Smooth muscle cell (in vitro differentiated cells): ENCODE data around the gene HLX. TPM values are rescaled to one million over a fixed set of nuclear protein-coding genes. Genes with fewer than 3 reads are reported as not detected.

Source experiments
- DNase-seq: peaks from one replicate; lab custom pipeline; 2025; ENCODE audit not compliant: unreplicated experiment; lab: John Stamatoyannopoulos, UW
- H2AFZ ChIP-seq: fragments of 200-600 bp; sonication (generic); 2 replicates; pipeline ENCODE4 v1.6.0; 2016; ENCODE audit warnings: antibody characterized with exemption, low read depth, mild to moderate bottlenecking
- H3F3A ChIP-seq: fragments of 200-600 bp; sonication (generic); 2 replicates; pipeline ENCODE4 v1.6.0; 2017; ENCODE audit warnings: antibody characterized with exemption, low read depth
- H3K27ac ChIP-seq: fragments of 200-600 bp; sonication (generic); 2 replicates; pipeline ENCODE4 v1.5.1; 2016; ENCODE audit warnings: low read depth, mild to moderate bottlenecking
- H3K27me3 ChIP-seq: fragments of 200-600 bp; sonication (generic); 2 replicates; pipeline ENCODE4 v1.6.1; 2016; ENCODE audit warnings: low read depth, mild to moderate bottlenecking
- H3K36me3 ChIP-seq: fragments of 200-600 bp; sonication (generic); 2 replicates; pipeline ENCODE4 v1.5.1; 2016; ENCODE audit warnings: low read depth
- H3K4me1 ChIP-seq: fragments of 200-600 bp; sonication (generic); 2 replicates; pipeline ENCODE4 v1.5.1; 2016; ENCODE audit warnings: low read depth
- H3K4me2 ChIP-seq: fragments of 200-600 bp; sonication (generic); 2 replicates; pipeline ENCODE4 v1.6.0; 2016; ENCODE audit warnings: mild to moderate bottlenecking
- H3K4me3 ChIP-seq: fragments of 200-600 bp; sonication (generic); 2 replicates; pipeline ENCODE4 v1.5.1; 2016; ENCODE audit warnings: mild to moderate bottlenecking
- H3K79me2 ChIP-seq: fragments of 200-600 bp; sonication (generic); 2 replicates; pipeline ENCODE4 v1.6.0; 2016; ENCODE audit warnings: low read depth, mild to moderate bottlenecking
- H3K9ac ChIP-seq: fragments of 200-600 bp; sonication (generic); 2 replicates; pipeline ENCODE4 v1.6.0; 2016; ENCODE audit warnings: low read depth
- H3K9me3 ChIP-seq: fragments of 200-600 bp; sonication (generic); replicated peaks from 2 replicates; pipeline ENCODE4 v1.5.1; 2016; ENCODE audit warnings: low read depth
- H4K20me1 ChIP-seq: fragments of 200-600 bp; sonication (generic); 2 replicates; pipeline ENCODE4 v1.6.0; 2016; ENCODE audit warnings: low read depth
- WGBS: methylation state at CpG from one replicate; pipeline ENCODE4 v1.1.7; 2016; ENCODE audit warnings: low lambda C conversion rate; 5-methylcytosine and 5-hydroxymethylcytosine counted together
- polyA plus RNA-seq: library from polyadenylated mRNA; unstranded; fragments of >200 nt; fragmentation: Nextera tagmentation; extraction: Ambion mirVana; gene quantifications from 2 replicates; pipeline ENCODE4 v1.2.1, GENCODE V29; 2016
- total RNA-seq: library from RNA; depleted of rRNA; stranded (reverse); fragments of >200 nt; gene quantifications from 2 replicates; pipeline ENCODE4 v1.2.3, GENCODE V29; 2014
- TF ChIP-seq, protein P1 (sequence below): fragments of 200-600 bp; sonication (generic); IDR thresholded peaks from 2 replicates; pipeline ENCODE4 v1.5.1; 2017; ENCODE audit warnings: borderline replicate concordance, mild to moderate bottlenecking, antibody characterized with exemption; ENCODE audit not compliant: insufficient read depth, poor library complexity, severe bottlenecking

HLX gene
- total and polyA plus RNA-seq, 2 experiments from 2014 or later, result 2.5 to 3.2 TPM

DNA sequence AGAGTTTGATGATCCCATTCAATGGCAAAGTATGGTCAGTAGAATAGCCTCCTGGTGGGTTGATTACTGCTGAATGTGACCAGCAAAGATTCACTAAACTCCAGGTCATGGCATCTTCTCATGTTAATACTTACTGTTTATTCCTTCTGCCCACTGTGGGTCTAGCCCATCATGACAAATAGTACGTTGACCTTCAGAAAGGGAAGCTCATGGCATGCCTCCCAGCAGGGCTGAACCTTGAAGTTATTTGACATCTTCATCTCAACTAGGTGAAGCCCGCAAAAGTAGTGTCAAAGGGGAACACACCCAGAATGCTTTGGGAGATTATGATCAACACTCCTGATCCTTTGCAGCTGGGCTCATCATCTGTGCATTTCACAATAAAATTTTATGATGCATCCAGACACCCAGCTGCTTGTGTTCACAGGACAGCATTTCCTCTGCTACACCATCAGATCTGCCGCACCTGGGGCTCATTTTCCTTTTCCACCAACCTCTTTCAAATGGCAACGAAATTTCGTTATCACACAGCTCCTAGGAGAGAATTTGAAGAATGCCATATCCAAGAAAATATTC is 49.6 kb downstream of the HLX start:
- Histone ChIP-seq H3K9ac (no peak overlapping the region), H3K9me3 (no peaks in the 10 kb centered on the region), H3F3A (no peaks in the 10 kb centered on the region), H3K79me2 (no peaks in the 10 kb centered on the region), H3K4me2 (no peak overlapping the region), H2AFZ (no peak overlapping the region), H3K27ac (no peak overlapping the region), H3K4me3 (no peak overlapping the region), H3K27me3 (peaks cover 37% of the 10 kb centered on the region), H3K36me3 (no peaks in the 10 kb centered on the region), H4K20me1 (no peaks in the 10 kb centered on the region), H3K4me1 (no peaks in the 10 kb centered on the region)
- TF ChIP-seq, protein P1, sequence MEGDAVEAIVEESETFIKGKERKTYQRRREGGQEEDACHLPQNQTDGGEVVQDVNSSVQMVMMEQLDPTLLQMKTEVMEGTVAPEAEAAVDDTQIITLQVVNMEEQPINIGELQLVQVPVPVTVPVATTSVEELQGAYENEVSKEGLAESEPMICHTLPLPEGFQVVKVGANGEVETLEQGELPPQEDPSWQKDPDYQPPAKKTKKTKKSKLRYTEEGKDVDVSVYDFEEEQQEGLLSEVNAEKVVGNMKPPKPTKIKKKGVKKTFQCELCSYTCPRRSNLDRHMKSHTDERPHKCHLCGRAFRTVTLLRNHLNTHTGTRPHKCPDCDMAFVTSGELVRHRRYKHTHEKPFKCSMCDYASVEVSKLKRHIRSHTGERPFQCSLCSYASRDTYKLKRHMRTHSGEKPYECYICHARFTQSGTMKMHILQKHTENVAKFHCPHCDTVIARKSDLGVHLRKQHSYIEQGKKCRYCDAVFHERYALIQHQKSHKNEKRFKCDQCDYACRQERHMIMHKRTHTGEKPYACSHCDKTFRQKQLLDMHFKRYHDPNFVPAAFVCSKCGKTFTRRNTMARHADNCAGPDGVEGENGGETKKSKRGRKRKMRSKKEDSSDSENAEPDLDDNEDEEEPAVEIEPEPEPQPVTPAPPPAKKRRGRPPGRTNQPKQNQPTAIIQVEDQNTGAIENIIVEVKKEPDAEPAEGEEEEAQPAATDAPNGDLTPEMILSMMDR, result no peak
- WGBS, result 88% methylated on average over 5 of the region's 5 CpGs
- no peak for DNase-seq

DNA sequence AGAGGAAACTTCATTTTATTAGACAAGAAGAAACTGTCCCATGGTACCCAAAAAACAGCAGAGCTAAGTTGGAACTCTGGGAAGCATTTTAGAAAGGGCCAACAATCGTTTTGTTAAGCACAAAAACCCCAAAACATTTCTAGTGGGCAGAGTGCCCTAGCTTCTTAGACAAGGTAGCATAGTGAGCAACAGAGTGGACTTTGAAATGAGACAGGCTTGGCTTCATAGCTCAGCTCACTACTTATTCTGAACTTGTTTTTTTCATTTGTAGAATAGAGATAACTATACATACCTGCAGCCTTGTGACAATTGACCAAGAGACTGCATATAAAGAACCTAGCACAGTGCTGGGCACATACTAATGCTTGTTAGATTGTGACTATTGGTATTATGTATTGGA is 50.1 kb downstream of the HLX start:
- peaks cover 37% of the 10 kb centered on the region for H3K27me3 ChIP-seq
- no peaks in the 10 kb centered on the region for H3K36me3 ChIP-seq
- H3K4me3 ChIP-seq, result no peak overlapping the region
- no peaks in the 10 kb centered on the region for H4K20me1 ChIP-seq
- no peak overlapping the region for H3K27ac ChIP-seq
- 52% methylated on average over 1 of the region's 1 CpG for WGBS
- no peak overlapping the region for H3K4me2 ChIP-seq
- no peak for DNase-seq
- H2AFZ ChIP-seq, result no peak overlapping the region
- H3F3A ChIP-seq, result no peaks in the 10 kb centered on the region
- no peaks in the 10 kb centered on the region for H3K79me2 ChIP-seq
- no peaks in the 10 kb centered on the region for H3K9me3 ChIP-seq
- no peak overlapping the region for H3K9ac ChIP-seq
- TF ChIP-seq, protein P1, result no peak
- no peaks in the 10 kb centered on the region for H3K4me1 ChIP-seq

Other genes with a start within 250 kb of the HLX start
- 0.22 and 1.2 TPM in 2 replicates for gene C1orf115, start 189.1 kb upstream of the HLX start, total RNA-seq
- 0.05 and 1.3 TPM in 2 replicates for gene C1orf115, start 189.1 kb upstream of the HLX start, polyA plus RNA-seq
- 7.6 and 13.0 TPM in 2 replicates for gene MTARC2, start 131.1 kb upstream of the HLX start, total RNA-seq
- gene MTARC2, start 131.1 kb upstream of the HLX start, polyA plus RNA-seq, result 4.7 and 6.1 TPM in 2 replicates
- gene MTARC1, start 92.5 kb upstream of the HLX start, total RNA-seq, result 0.18 and 2.3 TPM in 2 replicates
- gene MTARC1, start 92.5 kb upstream of the HLX start, polyA plus RNA-seq, result 0.28 and 0.83 TPM in 2 replicates